ENCODE data around the gene SERPINA4.

SERPINA4 gene

GRCh38 chr14:94543449-94544124 lies 17.7 kb upstream of the SERPINA4 start:
- DNase-seq: no peak

GRCh38 chr14:94544726-94545125 lies 16.5 kb upstream of the SERPINA4 start:
- DNase-seq: no peak

GRCh38 chr14:94545131-94545841 lies 16.0 kb upstream of the SERPINA4 start:
- DNase-seq: no peak

GRCh38 chr14:94547151-94547680 lies 14.0 kb upstream of the SERPINA4 start:
- no peak for DNase-seq

GRCh38 chr14:94547726-94548125 lies 13.5 kb upstream of the SERPINA4 start:
- DNase-seq: no peak

GRCh38 chr14:94548131-94548998 lies 12.9 kb upstream of the SERPINA4 start:
- DNase-seq: no peak

- DNase-seq: peak; percentile 55
Observed at GRCh38 chr14:94548999-94549985, 11.9 kb upstream of the SERPINA4 start.

GRCh38 chr14:94550041-94550440 lies 11.2 kb upstream of the SERPINA4 start:
- DNase-seq: no peak

GRCh38 chr14:94555991-94556390 lies 5.3 kb upstream of the SERPINA4 start:
- no peak for DNase-seq

- no peak for DNase-seq
Observed at GRCh38 chr14:94557327-94557726, 3.9 kb upstream of the SERPINA4 start.

GRCh38 chr14:94558842-94559241 lies 2.4 kb upstream of the SERPINA4 start:
- no peak for DNase-seq

GRCh38 chr14:94559638-94560290 lies 1.5 kb upstream of the SERPINA4 start:
- DNase-seq: no peak

GRCh38 chr14:94560291-94560665 lies 964 bp upstream of the SERPINA4 start:
- no peak for DNase-seq

- no peak for DNase-seq
Observed at GRCh38 chr14:94561656-94562010, 391 bp downstream of the SERPINA4 start.

GRCh38 chr14:94562022-94562421 lies 780 bp downstream of the SERPINA4 start:
- DNase-seq: no peak

- no peak for DNase-seq
Observed at GRCh38 chr14:94562941-94563883, 2.0 kb downstream of the SERPINA4 start.

GRCh38 chr14:94564381-94564780 lies 3.1 kb downstream of the SERPINA4 start:
- DNase-seq: no peak

- DNase-seq: no peak
Observed at GRCh38 chr14:94568186-94568585, 6.9 kb downstream of the SERPINA4 start.

GRCh38 chr14:94569381-94570001 lies 8.2 kb downstream of the SERPINA4 start:
- DNase-seq: no peak

- DNase-seq: no peak
Observed at GRCh38 chr14:94570002-94570400, 8.8 kb downstream of the SERPINA4 start.

Measured in activated CD4-positive, alpha-beta T cell treated with anti-CD3 and anti-CD28 coated beads, Interleukin-2, amount 50 U/mL, for 16 hours (primary cell).